LNCAP (cell line): Measurements from ENCODE around the gene PTGIS.

Experiments
- TF ChIP-seq, protein P1 (sequence below): fragments of 450-650 bp; IDR thresholded peaks from 2 replicates; pipeline ENCODE4 v1.5.1; 2017; ENCODE audit warnings: mild to moderate bottlenecking

PTGIS gene

DNA sequence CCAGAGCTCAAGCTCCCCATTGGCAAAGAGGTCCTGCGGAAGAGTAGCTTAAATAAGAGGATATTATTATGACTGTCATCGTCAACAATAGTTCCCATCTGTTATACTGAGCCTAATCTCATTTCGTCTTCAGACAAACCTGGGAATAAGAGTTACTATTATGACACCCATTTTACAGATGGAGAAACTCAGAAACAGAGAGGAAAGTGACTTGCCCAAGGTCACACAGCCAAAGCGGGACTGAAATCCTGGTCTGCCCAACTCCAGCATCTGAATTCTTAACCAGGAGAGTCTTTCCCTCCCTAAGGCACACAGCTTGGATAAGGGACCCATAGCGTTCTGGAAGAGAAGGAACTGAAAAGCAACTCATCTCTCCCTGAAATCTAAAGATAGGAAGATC is 23.4 kb downstream of the PTGIS start:
- TF ChIP-seq, protein P1, sequence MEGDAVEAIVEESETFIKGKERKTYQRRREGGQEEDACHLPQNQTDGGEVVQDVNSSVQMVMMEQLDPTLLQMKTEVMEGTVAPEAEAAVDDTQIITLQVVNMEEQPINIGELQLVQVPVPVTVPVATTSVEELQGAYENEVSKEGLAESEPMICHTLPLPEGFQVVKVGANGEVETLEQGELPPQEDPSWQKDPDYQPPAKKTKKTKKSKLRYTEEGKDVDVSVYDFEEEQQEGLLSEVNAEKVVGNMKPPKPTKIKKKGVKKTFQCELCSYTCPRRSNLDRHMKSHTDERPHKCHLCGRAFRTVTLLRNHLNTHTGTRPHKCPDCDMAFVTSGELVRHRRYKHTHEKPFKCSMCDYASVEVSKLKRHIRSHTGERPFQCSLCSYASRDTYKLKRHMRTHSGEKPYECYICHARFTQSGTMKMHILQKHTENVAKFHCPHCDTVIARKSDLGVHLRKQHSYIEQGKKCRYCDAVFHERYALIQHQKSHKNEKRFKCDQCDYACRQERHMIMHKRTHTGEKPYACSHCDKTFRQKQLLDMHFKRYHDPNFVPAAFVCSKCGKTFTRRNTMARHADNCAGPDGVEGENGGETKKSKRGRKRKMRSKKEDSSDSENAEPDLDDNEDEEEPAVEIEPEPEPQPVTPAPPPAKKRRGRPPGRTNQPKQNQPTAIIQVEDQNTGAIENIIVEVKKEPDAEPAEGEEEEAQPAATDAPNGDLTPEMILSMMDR = no peak

DNA sequence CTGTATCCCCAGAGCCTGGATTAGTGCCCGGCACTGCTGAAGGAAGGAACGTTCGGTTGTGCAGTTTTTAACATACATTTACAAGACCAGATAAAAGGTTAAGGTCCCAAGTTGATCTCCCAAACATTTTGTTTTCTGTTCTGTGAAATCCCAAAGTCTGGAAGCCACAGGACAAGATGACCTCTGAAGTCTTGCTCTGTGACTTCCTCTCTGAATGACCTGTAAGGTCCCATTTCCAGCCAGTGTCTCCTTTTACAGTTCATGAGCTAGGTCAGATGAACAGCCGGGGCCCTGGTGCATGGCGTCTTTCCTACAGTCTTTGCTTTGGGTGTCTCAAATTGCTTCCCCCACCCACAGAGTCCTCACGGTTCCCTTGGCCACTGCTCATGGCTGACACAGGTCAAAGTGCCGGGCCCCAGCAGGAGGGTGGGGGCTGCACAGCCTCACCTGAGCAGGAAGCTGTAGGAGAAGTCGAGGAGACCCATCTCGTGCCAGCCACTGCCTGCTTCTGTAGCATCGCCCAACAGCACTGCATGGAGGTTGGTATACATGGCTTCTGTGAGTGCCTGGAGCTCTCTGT is 24.0 kb downstream of the PTGIS start:
- TF ChIP-seq, protein P1 = no peak

DNA sequence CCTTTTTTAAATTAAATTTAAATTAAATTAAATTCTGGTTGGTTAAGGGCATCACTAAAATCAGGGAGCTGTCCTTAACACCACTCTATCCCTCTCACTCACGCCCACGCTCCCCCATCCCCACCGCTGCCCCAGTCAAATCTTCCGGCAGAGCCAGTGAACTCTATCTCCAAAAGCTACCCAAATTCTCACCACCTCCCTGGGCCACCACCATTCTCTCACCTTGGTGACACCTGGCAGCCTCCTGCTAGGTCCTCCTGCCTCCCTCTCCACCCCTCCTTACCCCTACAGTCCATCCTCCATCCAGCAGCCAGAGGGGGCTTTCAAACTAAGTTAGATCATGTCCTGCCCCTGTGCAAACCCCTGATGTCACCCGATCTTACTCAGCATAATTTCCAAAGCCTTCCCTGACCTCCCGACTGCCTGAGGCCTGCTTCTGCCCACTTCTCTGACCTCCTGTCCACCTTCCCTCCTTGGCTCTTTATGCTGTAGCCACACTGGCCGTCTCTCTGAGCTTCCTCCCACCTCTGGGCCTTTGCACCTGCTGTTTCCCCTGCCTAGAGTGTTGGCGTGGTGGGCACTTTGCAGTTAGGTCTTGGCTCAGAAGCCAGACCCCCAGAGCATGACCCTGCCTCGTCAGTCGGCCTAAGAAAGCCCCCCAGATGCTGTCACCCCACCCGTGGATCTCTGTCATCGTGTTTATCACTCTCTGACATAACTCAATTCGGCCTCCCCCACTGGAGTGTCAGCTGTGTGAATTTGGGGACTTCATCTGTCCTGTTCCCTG is 24.7 kb downstream of the PTGIS start:
- TF ChIP-seq, protein P1 = no peak

DNA sequence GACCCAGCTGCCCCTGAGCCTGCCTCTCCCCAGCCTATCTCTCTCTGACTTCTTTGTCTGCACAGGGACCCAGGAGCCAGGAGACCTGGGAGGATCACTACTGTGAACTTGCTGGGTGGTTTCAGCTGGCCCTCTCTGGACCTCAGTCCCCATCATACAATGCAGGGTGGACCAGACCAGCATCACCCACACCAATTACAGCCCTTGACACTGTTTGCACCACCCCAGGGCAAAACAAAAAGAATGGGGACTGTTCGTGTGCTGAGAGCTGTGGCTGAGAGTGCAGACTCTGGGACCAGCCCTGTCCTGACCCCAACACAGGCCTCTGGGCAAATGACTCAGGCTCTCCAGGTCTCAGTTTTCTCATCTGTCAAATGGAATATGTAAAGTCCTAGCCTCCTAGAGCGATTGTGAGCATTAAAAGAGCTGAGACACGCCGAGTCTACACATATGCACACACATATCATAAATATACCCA is 25.4 kb downstream of the PTGIS start:
- TF ChIP-seq, protein P1 = no peak

DNA sequence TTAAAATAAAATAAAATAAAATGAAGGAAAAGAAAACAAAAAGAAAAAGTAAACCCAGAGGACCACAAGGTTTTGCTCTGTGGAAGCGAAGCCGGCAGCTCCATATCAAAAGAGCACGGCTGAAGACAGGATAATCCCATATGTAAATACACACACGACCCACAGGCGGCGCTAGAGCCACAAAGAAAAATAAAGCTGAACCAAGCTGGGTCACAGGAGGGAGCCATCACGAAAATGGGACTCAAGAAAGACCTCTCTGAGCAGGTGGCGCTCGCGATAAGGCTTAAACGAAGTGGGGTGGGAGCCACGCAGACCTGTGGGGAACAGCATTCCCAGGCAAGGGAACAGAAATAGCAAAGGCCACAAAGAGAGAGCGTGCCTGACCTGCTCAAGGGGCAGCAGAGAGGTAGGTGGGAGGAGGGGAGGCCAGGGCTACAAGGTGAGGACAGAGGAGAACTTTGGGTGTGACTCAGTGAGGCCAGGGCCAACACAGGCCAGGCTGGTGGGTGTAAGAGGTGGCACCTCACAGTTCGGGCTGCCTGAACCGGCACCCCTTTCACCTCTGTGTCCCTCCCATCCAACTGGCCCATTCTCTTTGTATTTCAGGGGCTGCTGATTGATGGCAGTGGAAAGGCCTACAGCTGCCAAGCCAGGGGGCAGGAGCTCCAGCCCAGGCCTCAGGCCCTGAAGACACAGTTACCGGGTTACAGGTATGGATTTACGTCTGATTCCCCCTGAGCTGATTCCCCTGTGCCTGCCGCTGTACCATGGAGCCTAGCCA is 26.0 kb downstream of the PTGIS start:
- TF ChIP-seq, protein P1 = peak; percentile 86

DNA sequence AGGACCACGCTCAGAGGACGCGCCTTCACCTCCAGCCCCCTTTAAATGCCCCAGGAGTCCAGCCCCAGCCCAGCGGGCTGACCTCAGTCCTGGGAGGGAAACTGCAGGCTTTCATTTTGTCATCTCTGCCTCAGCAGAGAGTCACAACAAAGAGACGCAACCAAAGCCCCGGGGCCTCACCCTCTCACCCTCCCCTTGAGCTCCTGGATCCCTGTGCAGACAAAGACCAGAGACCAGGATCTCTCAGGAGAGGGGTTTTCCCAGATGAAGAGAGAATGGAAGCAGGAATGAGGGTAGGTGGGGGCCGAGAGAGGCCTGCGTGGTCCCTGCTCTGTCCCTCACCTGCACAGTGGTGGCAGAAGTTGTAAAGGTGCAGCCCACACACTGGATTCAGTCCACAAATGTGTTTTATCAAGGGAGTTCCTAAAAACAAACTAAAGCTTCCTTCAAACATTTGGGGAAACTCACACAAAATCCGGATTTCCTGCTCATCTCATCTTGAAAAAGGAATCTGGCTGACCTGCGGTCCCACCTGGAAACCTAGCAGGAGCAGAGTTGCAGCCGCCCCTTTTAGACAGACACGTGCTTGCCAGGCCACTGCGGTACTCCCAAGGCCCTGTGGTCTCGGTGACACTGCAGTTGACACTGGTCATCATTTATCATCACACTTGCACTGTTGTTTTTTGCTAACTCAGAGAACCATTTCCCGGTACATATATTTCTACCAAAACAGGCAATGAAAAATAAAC is 27.1 kb downstream of the PTGIS start:
- TF ChIP-seq, protein P1 = no peak

DNA sequence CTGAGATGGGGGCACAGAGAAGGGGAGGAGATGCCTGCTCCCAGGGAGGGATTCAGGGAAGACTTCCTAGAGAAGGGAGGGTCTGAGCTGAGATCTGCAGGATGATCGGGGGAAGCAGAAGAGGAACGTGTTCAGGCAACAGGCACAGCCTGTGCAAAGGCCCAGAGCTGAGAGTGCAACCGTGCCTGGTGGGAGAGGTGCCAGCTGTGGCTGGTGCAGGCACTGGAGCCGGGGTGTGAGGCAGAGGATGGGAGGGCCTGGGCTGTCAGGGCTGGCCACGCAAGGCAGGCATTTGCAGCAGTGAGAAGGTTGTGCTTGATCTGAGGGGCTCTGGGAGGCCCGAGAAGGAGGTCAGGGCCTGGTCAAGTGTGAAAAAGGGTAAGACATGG is 27.7 kb downstream of the PTGIS start:
- TF ChIP-seq, protein P1 = no peak
